ENCODE data around the gene PARD3. TPM values are rescaled to one million over a fixed set of nuclear protein-coding genes. Genes with fewer than 3 reads are reported as not detected.
A peak's percentile ranks its signal among the peaks of the same experiment; 100 is the strongest.

The PARD3 gene
- polyA plus RNA-seq, 2 of the 4 experiments (the other 2 are of a cell fraction), result 110 to 200 TPM

DNA sequence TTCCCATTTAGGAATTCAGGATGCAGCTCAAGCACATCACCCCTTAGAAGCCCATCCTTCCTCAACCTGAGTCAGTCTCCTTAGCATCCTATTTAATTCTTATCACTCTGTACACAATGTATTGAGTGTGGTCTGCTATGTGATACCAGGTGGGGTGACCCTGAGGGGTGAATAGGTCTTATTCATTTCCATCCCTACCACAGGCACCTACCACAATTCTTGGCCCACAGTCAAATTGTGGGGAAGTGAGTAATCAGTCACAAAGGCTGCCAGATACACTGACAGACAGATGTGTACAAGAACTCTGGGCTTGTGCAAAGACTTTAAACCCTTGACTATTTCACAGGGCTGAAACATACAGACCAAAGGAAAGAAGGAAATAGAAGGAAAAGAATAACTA is 560.5 kb downstream of the PARD3 start (continued):
- TF ChIP-seq PBX3 (IDR thresholded peaks at IDR 0.05) (peak; percentile 75; the same call in 1 of the 2 replicates), ZSCAN20 (CRISPR knock-in tag; IDR thresholded peaks at IDR 0.05) (no peak), PHF8 (IDR thresholded peaks at IDR 0.05; ENCODE audit: borderline replicate concordance, low read depth) (no peak), RFX5 (IDR thresholded peaks at IDR 0.05) (no peak), SREBF2 (IDR thresholded peaks at IDR 0.05) (no peak), CHD2 (IDR thresholded peaks at IDR 0.05; ENCODE audit: low read length, partially characterized antibody) (no peak), SMC3 (IDR thresholded peaks at IDR 0.05) (peak; percentile 39; the same call in 2 of the 3 replicates), HOXA7 (CRISPR knock-in tag; IDR thresholded peaks at IDR 0.05) (no peak), HOXB13 (CRISPR knock-in tag; IDR thresholded peaks at IDR 0.05; ENCODE audit: low read depth) (no peak), NPAS2 (CRISPR knock-in tag; IDR thresholded peaks at IDR 0.05; ENCODE audit: borderline replicate concordance) (no peak), TFCP2L1 (CRISPR knock-in tag; IDR thresholded peaks at IDR 0.05) (no peak), ESRRA (IDR thresholded peaks at IDR 0.05; ENCODE audit: borderline replicate concordance, low read length) (no peak), POLR2A (IDR thresholded peaks at IDR 0.05; ENCODE audit: low read length) (no peak), EHF (CRISPR knock-in tag; IDR thresholded peaks at IDR 0.05) (no peak), POLR2AphosphoS2 (conservative IDR thresholded peaks at IDR 0.05; ENCODE audit: low read length) (no peak), GATA3 (IDR thresholded peaks at IDR 0.05; ENCODE audit: borderline replicate concordance) (peak; percentile 89), FOXS1 (CRISPR knock-in tag; IDR thresholded peaks at IDR 0.05) (no peak), BHLHE40 (IDR thresholded peaks at IDR 0.05; ENCODE audit: low read depth, low read length) (no peak), ELK1 (IDR thresholded peaks at IDR 0.05; ENCODE audit: low read depth, low read length) (no peak), KDM5A (IDR thresholded peaks at IDR 0.05) (no peak), MYC (IDR thresholded peaks at IDR 0.05; ENCODE audit: borderline replicate concordance, low read length) (no peak), JUNB (IDR thresholded peaks at IDR 0.05) (peak; percentile 95), HOXB5 (CRISPR knock-in tag; IDR thresholded peaks at IDR 0.05) (no peak), MAZ (IDR thresholded peaks at IDR 0.05; ENCODE audit: borderline replicate concordance, low read depth, low read length) (no peak), RAD21 (conservative IDR thresholded peaks at IDR 0.05 in 1 of 2, IDR thresholded peaks at IDR 0.05 in 1 of 2) (peak; percentile 7 to 59; a peak in 2 of 5 replicates), RARB (CRISPR knock-in tag; IDR thresholded peaks at IDR 0.05) (no peak), EP300 (IDR thresholded peaks at IDR 0.05) (peak; percentile 94 to 96; a peak in 4 of 5 replicates), NR3C1 (IDR thresholded peaks at IDR 0.05) (no peak), MAFK (IDR thresholded peaks at IDR 0.05; ENCODE audit: partially characterized antibody) (no peak), HES2 (IDR thresholded peaks at IDR 0.05) (0 out of 2 replicates have a peak, but pooled peaks have one; percentile 49), CBX2 (IDR thresholded peaks at IDR 0.05; ENCODE audit: borderline replicate concordance, low read depth) (no peak), HDAC2 (IDR thresholded peaks at IDR 0.05) (no peak), FOSB (CRISPR knock-in tag; IDR thresholded peaks at IDR 0.05) (no peak), TP53 (CRISPR knock-in tag; IDR thresholded peaks at IDR 0.05) (no peak), CTCF (IDR thresholded peaks at IDR 0.05) (no peak)
- TF ChIP-seq, protein P1, sequence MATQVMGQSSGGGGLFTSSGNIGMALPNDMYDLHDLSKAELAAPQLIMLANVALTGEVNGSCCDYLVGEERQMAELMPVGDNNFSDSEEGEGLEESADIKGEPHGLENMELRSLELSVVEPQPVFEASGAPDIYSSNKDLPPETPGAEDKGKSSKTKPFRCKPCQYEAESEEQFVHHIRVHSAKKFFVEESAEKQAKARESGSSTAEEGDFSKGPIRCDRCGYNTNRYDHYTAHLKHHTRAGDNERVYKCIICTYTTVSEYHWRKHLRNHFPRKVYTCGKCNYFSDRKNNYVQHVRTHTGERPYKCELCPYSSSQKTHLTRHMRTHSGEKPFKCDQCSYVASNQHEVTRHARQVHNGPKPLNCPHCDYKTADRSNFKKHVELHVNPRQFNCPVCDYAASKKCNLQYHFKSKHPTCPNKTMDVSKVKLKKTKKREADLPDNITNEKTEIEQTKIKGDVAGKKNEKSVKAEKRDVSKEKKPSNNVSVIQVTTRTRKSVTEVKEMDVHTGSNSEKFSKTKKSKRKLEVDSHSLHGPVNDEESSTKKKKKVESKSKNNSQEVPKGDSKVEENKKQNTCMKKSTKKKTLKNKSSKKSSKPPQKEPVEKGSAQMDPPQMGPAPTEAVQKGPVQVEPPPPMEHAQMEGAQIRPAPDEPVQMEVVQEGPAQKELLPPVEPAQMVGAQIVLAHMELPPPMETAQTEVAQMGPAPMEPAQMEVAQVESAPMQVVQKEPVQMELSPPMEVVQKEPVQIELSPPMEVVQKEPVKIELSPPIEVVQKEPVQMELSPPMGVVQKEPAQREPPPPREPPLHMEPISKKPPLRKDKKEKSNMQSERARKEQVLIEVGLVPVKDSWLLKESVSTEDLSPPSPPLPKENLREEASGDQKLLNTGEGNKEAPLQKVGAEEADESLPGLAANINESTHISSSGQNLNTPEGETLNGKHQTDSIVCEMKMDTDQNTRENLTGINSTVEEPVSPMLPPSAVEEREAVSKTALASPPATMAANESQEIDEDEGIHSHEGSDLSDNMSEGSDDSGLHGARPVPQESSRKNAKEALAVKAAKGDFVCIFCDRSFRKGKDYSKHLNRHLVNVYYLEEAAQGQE (IDR thresholded peaks at IDR 0.05), result no peak
- TF ChIP-seq, protein P2, sequence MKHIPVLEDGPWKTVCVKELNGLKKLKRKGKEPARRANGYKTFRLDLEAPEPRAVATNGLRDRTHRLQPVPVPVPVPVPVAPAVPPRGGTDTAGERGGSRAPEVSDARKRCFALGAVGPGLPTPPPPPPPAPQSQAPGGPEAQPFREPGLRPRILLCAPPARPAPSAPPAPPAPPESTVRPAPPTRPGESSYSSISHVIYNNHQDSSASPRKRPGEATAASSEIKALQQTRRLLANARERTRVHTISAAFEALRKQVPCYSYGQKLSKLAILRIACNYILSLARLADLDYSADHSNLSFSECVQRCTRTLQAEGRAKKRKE (CRISPR knock-in tag; IDR thresholded peaks at IDR 0.05; ENCODE audit: low read depth), result no peak
- TF ChIP-seq, protein P3, sequence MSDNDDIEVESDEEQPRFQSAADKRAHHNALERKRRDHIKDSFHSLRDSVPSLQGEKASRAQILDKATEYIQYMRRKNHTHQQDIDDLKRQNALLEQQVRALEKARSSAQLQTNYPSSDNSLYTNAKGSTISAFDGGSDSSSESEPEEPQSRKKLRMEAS (IDR thresholded peaks at IDR 0.05), result no peak

Data from A549 (cell line).